DMS 273 treated with DMSO at 0.1 percent for 48 hours (cell line): ENCODE measurements around the gene SLC39A5.
"Not testable (repeated sequence)": the region's sequence is repeated elsewhere in the genome, so short reads cannot be mapped to it uniquely, and the experiment has no call there.

ENCODE experiments used
- DNase-seq: peaks from one replicate; lab custom pipeline; 2025; lab: John Stamatoyannopoulos, UW

Gene SLC39A5

GRCh38 chr12:56229916-56230431, at the start of gene SLC39A5:
Gene SLC39A5, plus strand, starts transcription at chr12:56230051. Its CDS starts 1,224 bp downstream, at chr12:56231275.
- no peak for DNase-seq

- no peak for DNase-seq
Observed at GRCh38 chr12:56186957-56187356, 42.9 kb upstream of the SLC39A5 start.

- DNase-seq: no peak
Observed at GRCh38 chr12:56188131-56188777, 41.6 kb upstream of the SLC39A5 start.

- DNase-seq: no peak
Observed at GRCh38 chr12:56188778-56189098, 41.1 kb upstream of the SLC39A5 start.

- peak; percentile 17 for DNase-seq
Observed at GRCh38 chr12:56189099-56189917, 40.5 kb upstream of the SLC39A5 start, which contains the start of gene SMARCC2. Gene SMARCC2, minus strand, starts transcription at chr12:56189483. Its CDS starts 22 bp downstream, at chr12:56189461.

- peak; percentile 58 for DNase-seq
Observed at GRCh38 chr12:56189918-56190694, 39.7 kb upstream of the SLC39A5 start.

GRCh38 chr12:56190695-56191155, 39.1 kb upstream of the SLC39A5 start:
- no peak for DNase-seq

- no peak for DNase-seq
Observed at GRCh38 chr12:56192582-56192981, 37.3 kb upstream of the SLC39A5 start.

GRCh38 chr12:56193025-56193578, 36.7 kb upstream of the SLC39A5 start:
- DNase-seq: peak; percentile 62

GRCh38 chr12:56196818-56197550, 32.9 kb upstream of the SLC39A5 start:
- DNase-seq: not testable (repeated sequence)

GRCh38 chr12:56197921-56198635, 31.8 kb upstream of the SLC39A5 start:
- DNase-seq: no peak

GRCh38 chr12:56198836-56199235, 31.0 kb upstream of the SLC39A5 start:
- no peak for DNase-seq

GRCh38 chr12:56202366-56202765, 27.5 kb upstream of the SLC39A5 start:
- DNase-seq: no peak

GRCh38 chr12:56202838-56203237, 27.0 kb upstream of the SLC39A5 start:
- DNase-seq: no peak

GRCh38 chr12:56204275-56204674, 25.6 kb upstream of the SLC39A5 start:
- no peak for DNase-seq

- no peak for DNase-seq
Observed at GRCh38 chr12:56205445-56205844, 24.4 kb upstream of the SLC39A5 start.

GRCh38 chr12:56206452-56207166, 23.2 kb upstream of the SLC39A5 start:
- DNase-seq: no peak

GRCh38 chr12:56208006-56208405, 21.8 kb upstream of the SLC39A5 start:
- DNase-seq: no peak

- no peak for DNase-seq
Observed at GRCh38 chr12:56212361-56212760, 17.5 kb upstream of the SLC39A5 start.

- no peak for DNase-seq
Observed at GRCh38 chr12:56213878-56214277, 16.0 kb upstream of the SLC39A5 start.
